22Rv1 (cell line): ENCODE data around the gene ZNF423.

Experiments
- H3K27ac ChIP-seq: fragments of 450-650 bp; 2 replicates; pipeline ENCODE4 v1.5.1; 2017
- ZFX ChIP-seq: fragments of 450-650 bp; IDR thresholded peaks from 2 replicates; pipeline ENCODE4 v1.6.1; 2017; ENCODE audit warnings: antibody characterized with exemption, borderline replicate concordance
- TF ChIP-seq, protein P1 (sequence below): fragments of 450-650 bp; IDR thresholded peaks from 2 replicates; pipeline ENCODE4 v1.5.1; 2017; ENCODE audit warnings: mild to moderate bottlenecking

The ZNF423 gene

DNA sequence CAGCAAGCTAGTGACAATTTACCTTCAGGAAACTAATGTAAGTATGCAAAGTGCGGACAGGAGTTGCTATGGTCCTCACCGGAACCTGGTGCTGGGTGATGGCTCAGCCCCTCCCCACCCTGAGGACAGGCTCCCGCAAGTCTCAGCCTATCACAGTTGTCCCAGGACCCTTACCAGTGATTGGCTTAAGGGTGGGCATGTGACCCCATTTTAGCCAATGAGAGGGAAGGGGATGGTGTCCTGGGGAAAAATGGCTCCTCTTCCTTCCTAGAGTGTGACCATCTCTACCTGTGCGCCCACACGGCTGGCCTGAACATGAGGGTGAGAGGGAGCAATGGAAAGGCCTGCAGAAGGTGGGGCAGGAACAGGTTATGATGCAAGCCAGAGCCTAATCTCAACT, 401.9 kb downstream of the ZNF423 start:
- H3K27ac ChIP-seq: no peak overlapping the region
- TF ChIP-seq, protein P1, sequence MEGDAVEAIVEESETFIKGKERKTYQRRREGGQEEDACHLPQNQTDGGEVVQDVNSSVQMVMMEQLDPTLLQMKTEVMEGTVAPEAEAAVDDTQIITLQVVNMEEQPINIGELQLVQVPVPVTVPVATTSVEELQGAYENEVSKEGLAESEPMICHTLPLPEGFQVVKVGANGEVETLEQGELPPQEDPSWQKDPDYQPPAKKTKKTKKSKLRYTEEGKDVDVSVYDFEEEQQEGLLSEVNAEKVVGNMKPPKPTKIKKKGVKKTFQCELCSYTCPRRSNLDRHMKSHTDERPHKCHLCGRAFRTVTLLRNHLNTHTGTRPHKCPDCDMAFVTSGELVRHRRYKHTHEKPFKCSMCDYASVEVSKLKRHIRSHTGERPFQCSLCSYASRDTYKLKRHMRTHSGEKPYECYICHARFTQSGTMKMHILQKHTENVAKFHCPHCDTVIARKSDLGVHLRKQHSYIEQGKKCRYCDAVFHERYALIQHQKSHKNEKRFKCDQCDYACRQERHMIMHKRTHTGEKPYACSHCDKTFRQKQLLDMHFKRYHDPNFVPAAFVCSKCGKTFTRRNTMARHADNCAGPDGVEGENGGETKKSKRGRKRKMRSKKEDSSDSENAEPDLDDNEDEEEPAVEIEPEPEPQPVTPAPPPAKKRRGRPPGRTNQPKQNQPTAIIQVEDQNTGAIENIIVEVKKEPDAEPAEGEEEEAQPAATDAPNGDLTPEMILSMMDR: no peak
- no peak for TF ChIP-seq ZFX

DNA sequence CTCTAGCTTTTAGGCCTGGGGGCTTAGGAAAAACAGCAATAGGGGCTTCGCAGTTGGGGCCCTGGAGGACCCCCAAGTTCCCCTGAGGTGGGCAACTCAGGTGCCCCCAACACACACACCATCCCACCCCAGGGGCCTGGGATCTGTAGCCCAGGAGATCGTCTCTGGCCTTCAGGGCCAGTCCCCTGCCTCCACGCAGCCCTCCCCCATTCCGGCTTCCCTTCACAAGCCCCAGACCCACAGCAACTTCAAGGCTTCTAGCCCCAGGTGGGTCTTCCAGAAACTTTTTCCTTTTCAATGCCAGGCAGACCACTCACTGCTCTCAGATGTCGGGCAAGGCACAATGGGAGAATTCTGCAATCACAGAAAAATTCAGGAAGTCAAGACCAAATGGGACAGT, 402.9 kb downstream of the ZNF423 start:
- no peak overlapping the region for H3K27ac ChIP-seq
- TF ChIP-seq, protein P1: no peak
- no peak for TF ChIP-seq ZFX

DNA sequence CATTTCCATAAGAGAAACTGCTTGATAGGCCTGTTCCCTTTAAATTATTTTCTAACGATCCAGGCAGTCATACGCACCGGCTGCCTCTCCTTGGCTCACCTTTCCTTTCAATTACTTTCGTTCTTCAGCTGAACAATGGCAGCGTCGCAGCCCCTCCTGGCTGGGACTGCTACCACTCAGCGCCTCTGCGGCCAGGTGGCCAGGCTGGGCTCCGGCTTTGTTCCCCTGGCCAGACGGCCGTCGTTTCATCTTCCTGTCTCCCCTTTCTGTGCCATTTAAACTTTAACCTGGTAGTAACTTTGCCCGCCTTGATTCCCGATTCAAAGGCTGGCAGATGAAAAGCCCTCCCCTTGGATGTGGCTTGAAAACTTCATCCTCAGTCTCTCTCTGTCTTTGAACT, 403.3 kb downstream of the ZNF423 start:
- H3K27ac ChIP-seq: no peak overlapping the region
- TF ChIP-seq, protein P1: no peak
- no peak for TF ChIP-seq ZFX

DNA sequence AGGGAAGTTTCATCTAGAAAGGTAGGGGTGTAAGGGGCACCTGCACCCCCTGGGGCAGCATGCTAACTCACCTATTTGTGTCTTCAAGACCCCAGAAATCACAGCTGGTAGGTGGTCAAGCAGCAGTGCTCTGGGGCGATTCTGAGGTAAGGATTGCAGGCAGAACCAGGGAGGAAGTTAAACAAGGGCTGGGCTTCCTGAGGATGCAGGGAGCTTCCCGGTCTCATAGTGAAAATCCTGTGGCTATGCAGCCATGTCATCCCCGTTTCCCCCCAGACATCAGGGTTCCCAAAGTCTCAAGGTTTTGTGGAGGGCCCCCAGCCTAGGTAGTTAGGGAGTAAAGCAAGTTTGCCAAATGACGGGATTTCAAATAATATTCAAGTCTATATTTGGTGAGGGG, 403.8 kb downstream of the ZNF423 start:
- no peak for TF ChIP-seq ZFX
- TF ChIP-seq, protein P1: no peak
- no peak overlapping the region for H3K27ac ChIP-seq

DNA sequence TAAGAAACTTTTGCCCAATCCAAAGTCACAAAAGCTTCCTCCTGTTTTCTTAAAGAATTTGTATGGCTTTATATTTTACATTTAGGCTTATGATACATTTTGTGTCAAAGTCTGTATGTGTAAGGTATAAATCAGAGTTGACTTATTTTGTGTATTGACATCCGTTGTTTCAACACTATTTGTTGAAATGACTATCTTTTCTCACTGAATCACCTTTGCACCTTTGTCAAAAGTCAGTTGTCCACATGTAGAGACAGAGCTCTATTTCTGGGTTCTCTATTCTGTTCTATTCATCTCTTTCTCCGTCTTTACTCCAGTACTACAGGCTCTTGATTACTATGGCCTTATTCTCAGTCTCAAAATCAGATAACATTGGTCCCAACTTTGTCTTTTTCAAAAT, 409.1 kb downstream of the ZNF423 start:
- H3K27ac ChIP-seq: no peak overlapping the region
- TF ChIP-seq, protein P1: no peak
- no peak for TF ChIP-seq ZFX

DNA sequence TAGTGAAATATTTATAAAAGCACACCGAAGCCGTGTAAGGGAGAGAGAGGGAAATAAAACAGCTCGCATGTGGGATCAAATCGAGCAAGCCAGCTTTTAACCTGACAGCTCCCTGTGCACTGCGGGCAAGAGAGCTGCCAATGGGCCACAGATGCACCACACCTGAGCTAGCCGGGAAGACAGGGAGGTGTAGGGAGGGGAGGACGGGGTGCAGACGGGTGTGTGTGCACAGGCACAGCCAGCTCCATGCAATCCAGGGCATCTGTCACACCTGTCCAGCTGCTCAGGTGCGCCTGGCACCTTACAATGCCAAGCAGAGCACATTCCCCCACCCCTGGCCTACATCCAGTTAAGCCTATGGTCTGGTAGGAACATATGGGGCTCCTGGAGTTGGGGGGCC, 412.3 kb downstream of the ZNF423 start:
- H3K27ac ChIP-seq: no peak overlapping the region
- TF ChIP-seq, protein P1: no peak
- no peak for TF ChIP-seq ZFX

DNA sequence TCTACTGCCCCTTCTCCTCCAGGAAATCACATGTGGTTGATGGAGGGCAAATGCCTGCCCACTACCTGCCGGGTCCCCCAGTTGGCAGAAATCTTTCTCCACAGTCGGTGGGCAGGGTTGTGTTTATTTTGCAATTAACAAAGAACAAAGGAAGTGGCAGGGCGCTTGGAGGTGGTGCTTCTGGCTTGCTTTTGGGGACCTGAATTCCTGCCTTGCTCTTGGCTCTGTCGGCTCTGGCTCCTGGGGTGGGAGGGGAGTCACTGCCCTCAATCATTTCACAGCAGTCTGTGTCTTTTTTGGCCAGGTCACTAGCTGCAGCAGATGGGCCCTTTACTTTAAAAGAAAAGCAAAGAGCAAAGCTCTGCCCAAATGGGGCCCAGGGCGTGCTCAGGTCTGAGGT, 413.1 kb downstream of the ZNF423 start:
- no peak for TF ChIP-seq ZFX
- TF ChIP-seq, protein P1: no peak

More for the DNA sequence above, 413.1 kb downstream of the ZNF423 start:
- H3K27ac ChIP-seq: no peak overlapping the region
